ENCODE results near the gene ARFGAP1. TPM values are rescaled to one million over a fixed set of nuclear protein-coding genes. Genes with fewer than 3 reads are reported as not detected.

ARFGAP1 gene
- polyA plus RNA-seq, 1 experiment, result 76.5 TPM

DNA sequence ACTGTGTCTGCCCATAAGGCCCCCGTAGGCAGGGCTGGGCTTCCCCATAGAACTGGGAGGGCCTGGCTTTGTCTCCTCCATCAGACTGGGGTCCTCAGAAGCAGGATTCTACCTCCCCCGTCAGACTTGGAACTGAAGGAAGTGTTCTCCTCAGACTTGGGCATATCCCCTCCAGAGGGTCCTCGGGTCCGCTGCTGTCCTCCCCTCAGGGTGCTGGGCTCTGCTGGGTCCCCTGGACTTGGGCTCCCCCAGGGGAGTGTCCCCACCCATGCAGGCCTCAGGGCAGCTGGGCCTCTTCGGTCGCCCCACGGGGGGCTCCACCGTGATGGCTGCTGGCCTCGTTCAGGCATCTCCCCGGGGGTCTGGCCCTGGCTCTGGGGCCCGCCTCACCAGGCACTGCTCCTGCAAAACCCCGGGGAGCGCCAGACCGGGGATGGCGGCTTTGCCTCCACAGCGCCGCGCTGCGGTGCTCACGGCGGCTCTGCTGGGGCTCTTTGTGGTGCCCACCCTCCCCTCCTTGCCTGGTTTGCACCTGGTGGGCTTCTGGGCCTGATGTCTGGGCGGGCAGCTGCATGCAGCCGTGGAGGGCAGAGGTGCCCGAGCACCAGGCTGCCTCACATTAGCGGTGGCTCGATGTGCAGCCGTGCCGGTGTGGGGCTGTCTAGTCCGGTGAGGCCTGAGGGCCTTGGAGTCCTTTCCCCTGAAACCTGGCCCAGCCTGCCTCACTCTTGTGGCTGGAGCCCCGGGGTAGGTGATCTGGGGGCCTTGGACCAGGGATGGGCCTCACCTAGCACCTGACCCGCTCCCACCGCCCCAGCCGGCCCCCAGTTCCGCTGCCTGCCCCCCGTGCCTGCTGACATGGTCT is 34.3 kb downstream of the ARFGAP1 start:
- ChIA-PET CTCF (interaction anchor here (5.2 kb wide), 1 partner anchor 73 kb away, joined by 107 read pairs; no protein-coding TSS in a partner anchor), POLR2A (no interaction called here)
- Histone ChIP-seq H3K4me3 (ENCODE audit: low read depth, low read length) (no peak overlapping the region), H3K27me3 (ENCODE audit: control insufficient read depth, insufficient read depth, low read length) (no peaks in the 10 kb centered on the region; the same call in 1 of the 2 replicates), H3K36me3 (ENCODE audit: control insufficient read depth, insufficient read depth, low read length) (no peaks in the 10 kb centered on the region)
- TF ChIP-seq, protein P1, sequence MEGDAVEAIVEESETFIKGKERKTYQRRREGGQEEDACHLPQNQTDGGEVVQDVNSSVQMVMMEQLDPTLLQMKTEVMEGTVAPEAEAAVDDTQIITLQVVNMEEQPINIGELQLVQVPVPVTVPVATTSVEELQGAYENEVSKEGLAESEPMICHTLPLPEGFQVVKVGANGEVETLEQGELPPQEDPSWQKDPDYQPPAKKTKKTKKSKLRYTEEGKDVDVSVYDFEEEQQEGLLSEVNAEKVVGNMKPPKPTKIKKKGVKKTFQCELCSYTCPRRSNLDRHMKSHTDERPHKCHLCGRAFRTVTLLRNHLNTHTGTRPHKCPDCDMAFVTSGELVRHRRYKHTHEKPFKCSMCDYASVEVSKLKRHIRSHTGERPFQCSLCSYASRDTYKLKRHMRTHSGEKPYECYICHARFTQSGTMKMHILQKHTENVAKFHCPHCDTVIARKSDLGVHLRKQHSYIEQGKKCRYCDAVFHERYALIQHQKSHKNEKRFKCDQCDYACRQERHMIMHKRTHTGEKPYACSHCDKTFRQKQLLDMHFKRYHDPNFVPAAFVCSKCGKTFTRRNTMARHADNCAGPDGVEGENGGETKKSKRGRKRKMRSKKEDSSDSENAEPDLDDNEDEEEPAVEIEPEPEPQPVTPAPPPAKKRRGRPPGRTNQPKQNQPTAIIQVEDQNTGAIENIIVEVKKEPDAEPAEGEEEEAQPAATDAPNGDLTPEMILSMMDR (IDR thresholded peaks at IDR 0.05; ENCODE audit: insufficient read depth, low read depth, low read length), result no peak
- no peak for DNase-seq (ENCODE audit: low read depth)

DNA sequence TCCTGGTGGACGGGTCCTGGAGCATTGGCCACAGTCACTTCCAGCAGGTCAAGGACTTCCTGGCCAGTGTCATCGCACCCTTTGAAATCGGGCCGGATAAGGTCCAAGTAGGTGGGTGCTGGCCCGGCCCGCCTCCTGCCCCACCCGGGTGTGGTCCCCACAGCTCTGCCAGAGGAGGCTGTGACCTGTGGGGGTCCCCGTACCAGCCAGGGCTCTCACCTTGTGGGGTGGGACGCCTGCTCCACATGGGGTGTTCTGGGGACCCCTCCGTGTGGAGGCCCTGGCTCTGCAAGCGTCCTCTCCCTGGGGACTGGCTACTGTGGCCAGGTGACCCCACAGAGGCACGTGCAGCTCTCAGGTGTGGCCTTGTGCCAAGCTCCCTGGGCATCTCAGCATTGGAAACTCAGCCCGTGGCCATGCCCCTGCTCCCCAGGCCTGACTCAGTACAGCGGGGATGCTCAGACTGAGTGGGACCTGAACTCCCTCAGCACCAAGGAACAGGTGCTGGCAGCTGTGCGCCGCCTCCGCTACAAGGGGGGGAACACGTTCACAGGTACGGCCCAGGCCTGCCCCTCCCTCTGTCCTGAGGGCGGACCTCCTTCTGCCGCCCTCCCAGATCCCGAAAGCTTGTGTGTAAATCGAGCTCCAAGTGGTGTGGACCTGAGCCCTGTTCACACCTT is 35.1 kb downstream of the ARFGAP1 start:
- H3K27me3 ChIP-seq (ENCODE audit: control insufficient read depth, insufficient read depth, low read length), result no peaks in the 10 kb centered on the region; the same call in 1 of the 2 replicates
- TF ChIP-seq, protein P1 (IDR thresholded peaks at IDR 0.05; ENCODE audit: insufficient read depth, low read depth, low read length), result no peak
- ChIA-PET POLR2A (no interaction called here), CTCF (interaction anchor here (1.0 to 5.2 kb wide), 5 partner anchors 10 to 666 kb away, joined by 3 to 107 read pairs (median 9); no protein-coding TSS in a partner anchor)
- no peak for DNase-seq (ENCODE audit: low read depth)
- no peaks in the 10 kb centered on the region for H3K36me3 ChIP-seq (ENCODE audit: control insufficient read depth, insufficient read depth, low read length)
- no peak overlapping the region for H3K4me3 ChIP-seq (ENCODE audit: low read depth, low read length)

DNA sequence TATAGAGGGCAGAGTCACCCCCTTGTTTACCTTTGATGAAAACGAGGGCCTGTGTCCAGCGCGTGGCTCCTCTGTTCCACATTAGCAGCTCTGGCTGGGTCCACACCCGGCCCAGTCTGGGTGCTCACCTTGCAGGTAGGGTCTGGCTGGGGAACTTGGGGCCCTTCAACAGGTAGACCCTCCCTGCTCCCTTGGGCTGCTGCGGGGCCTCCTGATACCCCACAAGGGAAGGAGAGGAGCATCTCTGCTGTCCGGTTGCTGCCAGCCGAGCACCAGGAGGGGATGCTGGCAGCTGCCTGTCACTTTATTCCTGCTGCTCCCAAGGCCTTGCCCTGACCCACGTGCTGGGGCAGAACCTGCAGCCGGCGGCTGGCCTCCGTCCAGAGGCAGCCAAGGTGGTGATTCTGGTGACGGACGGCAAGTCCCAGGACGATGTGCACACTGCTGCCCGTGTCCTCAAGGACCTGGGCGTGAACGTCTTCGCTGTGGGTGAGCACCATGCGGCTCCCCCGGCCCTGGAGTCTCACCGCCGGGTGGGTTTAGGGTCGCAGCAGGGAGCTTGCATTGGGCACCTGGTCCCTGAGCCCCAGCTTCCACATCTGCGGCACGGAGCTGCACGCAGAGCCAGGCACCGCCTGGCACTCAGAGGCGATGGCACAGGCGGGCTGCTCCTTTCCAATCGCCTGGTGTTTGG is 35.8 kb downstream of the ARFGAP1 start:
- ChIA-PET CTCF (interaction anchor here (1.0 to 5.2 kb wide), 15 partner anchors 10 to 665 kb away, joined by 3 to 107 read pairs (median 7); partner anchors contain the start of gene ARFGAP1), POLR2A (no interaction called here)
- Histone ChIP-seq H3K4me3 (ENCODE audit: low read depth, low read length) (no peak overlapping the region), H3K27me3 (ENCODE audit: control insufficient read depth, insufficient read depth, low read length) (no peaks in the 10 kb centered on the region; the same call in 1 of the 2 replicates), H3K36me3 (ENCODE audit: control insufficient read depth, insufficient read depth, low read length) (no peaks in the 10 kb centered on the region)
- no peak for DNase-seq (ENCODE audit: low read depth)
- TF ChIP-seq, protein P1 (IDR thresholded peaks at IDR 0.05; ENCODE audit: insufficient read depth, low read depth, low read length), result no peak

DNA sequence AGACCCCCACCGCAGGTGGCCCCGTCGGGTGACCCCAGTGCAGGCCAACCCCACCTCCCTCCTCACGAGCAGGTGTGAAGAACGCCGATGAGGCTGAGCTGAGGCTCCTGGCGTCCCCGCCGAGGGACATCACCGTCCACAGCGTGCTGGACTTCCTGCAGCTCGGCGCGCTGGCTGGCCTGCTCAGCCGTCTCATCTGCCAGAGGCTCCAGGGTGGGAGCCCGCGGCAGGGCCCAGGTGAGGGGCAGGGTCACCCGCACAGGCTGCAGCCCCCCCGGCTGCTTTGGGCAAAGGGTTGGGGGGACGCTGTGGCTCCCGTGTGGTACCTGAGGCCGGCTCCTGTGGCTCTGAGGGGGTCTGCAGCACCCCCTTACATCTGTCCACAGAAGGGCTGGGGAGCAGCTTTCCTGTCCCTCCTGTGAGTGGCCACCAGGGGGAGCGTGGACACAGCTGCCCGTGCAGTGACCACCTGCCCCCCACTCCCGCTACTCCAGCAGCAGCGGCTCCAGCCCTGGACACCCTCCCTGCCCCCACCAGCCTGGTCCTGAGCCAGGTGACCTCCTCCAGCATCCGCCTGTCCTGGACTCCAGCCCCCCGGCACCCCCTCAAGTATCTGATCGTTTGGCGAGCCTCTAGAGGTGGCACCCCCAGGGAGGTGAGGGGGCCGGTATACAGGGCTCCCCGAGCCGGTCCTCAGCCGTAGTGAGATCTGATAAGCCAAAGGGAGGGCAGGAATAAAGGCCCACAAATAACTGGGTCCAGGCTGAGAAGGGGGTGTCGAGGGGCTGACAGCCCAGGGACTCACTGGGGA is 36.9 kb downstream of the ARFGAP1 start:
- H3K36me3 ChIP-seq (ENCODE audit: control insufficient read depth, insufficient read depth, low read length), result no peaks in the 10 kb centered on the region
- no peak overlapping the region for H3K4me3 ChIP-seq (ENCODE audit: low read depth, low read length)
- no peaks in the 10 kb centered on the region; the same call in 1 of the 2 replicates for H3K27me3 ChIP-seq (ENCODE audit: control insufficient read depth, insufficient read depth, low read length)
- TF ChIP-seq, protein P1 (IDR thresholded peaks at IDR 0.05; ENCODE audit: insufficient read depth, low read depth, low read length), result peak; percentile 86
- DNase-seq (ENCODE audit: low read depth), result no peak
- CTCF ChIA-PET, result interaction anchor here (0.8 to 5.2 kb wide), 40 partner anchors 9 to 807 kb away, joined by 3 to 107 read pairs (median 5); partner anchors contain the start of genes ARFGAP1 and COL20A1
- POLR2A ChIA-PET, result no interaction called here

Measured in BJ (cell line).